Heart left ventricle (tissue), 13 donors: ENCODE measurements around the gene UBXN1.

Source experiments
- POLR2A ChIP-seq, 2 donors: fragments of 450-650 bp; IDR thresholded peaks; one replicate each; pipeline ENCODE4 v1.6.1; 2017; ENCODE audit warnings: antibody characterized with exemption in 2 of 2, mild to moderate bottlenecking in 2 of 2, moderate library complexity in 2 of 2
- TF ChIP-seq, protein P1 (sequence below), 12 donors: fragments of 200-600 bp; sonication (generic) in 4 of 12; IDR thresholded peaks; one replicate each; pipeline versions ENCODE4 v1.5.0 to v1.8.0; 2018 to 2022; ENCODE audit warnings: antibody characterized with exemption in 12 of 12, mild to moderate bottlenecking in 5 of 12
- donor health status: ischemic (EF 13 %, LVEDD 7.1; RV severe dilation, severe dysfunction).
- donor health status: DM: no; HTN: yes; CAD: no.
- donor health status: DM: no; HTN: no; CAD: no.
- donor health status: ischemic (EF 25% LVEDD 6.9; RV normal size, moderate dysfunction).
- donor health status: ischemic (EF 25% LVEDD 5.7; RV mildly dilated, moderate dysfunction).
- donor health status: ischemic (EF 35%, LVEDD 5.7; RV mildly dilated, moderate dysfunction).
- donor health status: nonischemic (EF 11% LVEDD 7.7; RV severe dilation, severe dysfunction).
- donor health status: DM: yes; HTN: yes; CAD: no.
- donor health status: PGD.
- donor health status: ischemic (EF 29% LVEDD 5.4; RV normal size, mild dysfunction).
- donor health status: nonischemic (EF 23%, LVEDD 6.1; RV moderate dilation, normal function).

DNA sequence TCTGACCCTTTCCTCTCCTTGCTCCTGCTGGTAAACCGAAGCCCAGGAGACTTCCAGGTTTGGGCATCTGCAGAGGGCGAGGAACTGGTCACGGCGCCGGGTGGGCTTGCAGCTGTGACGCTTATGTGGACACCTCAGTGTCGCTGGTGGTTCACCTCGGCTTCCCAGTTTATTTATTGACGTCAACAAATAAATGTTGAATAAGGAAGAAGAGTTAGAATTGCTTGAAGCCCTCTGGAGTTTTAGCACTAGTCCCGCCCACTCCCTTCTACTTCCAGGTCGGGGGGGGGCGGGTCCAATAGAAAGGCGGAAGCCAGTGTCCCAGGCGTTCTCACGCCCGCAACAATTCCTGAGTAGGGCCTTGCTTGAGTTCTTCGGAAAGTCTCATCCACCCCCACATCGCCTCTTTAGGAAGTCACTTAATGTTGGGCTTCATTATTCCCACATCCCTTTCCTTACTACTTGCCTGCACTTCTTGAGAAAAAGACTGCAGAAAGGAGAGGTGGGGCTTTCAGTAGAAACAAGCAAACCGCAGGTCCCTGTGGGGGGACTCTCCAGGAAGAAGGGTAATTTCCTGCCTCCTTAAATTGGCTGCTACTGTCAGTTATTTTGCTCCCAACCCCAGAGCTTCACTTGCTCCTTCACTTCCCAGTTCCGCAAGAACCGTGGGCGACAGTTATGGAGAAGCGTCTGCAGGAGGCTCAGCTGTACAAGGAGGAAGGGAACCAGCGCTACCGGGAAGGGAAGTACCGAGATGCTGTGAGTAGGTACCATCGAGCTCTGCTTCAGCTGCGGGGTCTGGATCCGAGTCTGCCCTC lies 49.5 kb upstream of the UBXN1 start, which contains the start of gene TTC9C:
- TF ChIP-seq, protein P1, sequence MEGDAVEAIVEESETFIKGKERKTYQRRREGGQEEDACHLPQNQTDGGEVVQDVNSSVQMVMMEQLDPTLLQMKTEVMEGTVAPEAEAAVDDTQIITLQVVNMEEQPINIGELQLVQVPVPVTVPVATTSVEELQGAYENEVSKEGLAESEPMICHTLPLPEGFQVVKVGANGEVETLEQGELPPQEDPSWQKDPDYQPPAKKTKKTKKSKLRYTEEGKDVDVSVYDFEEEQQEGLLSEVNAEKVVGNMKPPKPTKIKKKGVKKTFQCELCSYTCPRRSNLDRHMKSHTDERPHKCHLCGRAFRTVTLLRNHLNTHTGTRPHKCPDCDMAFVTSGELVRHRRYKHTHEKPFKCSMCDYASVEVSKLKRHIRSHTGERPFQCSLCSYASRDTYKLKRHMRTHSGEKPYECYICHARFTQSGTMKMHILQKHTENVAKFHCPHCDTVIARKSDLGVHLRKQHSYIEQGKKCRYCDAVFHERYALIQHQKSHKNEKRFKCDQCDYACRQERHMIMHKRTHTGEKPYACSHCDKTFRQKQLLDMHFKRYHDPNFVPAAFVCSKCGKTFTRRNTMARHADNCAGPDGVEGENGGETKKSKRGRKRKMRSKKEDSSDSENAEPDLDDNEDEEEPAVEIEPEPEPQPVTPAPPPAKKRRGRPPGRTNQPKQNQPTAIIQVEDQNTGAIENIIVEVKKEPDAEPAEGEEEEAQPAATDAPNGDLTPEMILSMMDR (IDR thresholded peaks at IDR 0.05): no peak
- TF ChIP-seq POLR2A (IDR thresholded peaks at IDR 0.05): peak in 1 of 2 donors; percentile 78
